GM12878 (cell line): ENCODE data around the gene ORAI1. TPM values are rescaled to one million over a fixed set of nuclear protein-coding genes. Genes with fewer than 3 reads are reported as not detected.

Experiments used
- ATAC-seq: fragments of 200-7000 bp; cut with Tn5 transposase; 3 replicates; pipeline ENCODE4 v1.9.1; 2020; ENCODE audit warnings: mild to moderate bottlenecking, moderate library complexity
- BruUV-seq: library from RNA; stranded (reverse); fragments of 400-500 nt; replicated peaks from 2 replicates; lab custom pipeline; 2021; lab: Mats Ljungman, UMichigan
- CTCF ChIA-PET: fragments of 300-600 bp; sonication (Branson Sonifier 250); formaldehyde crosslinking; extraction: SDS; loops from one replicate; lab custom pipeline; 2021; ENCODE audit warnings: inconsistent platforms; lab: Yijun Ruan, JAX
- POLR2A ChIA-PET: fragments of 350-600 bp; formaldehyde crosslinking; extraction: SDS; loops from one replicate; lab custom pipeline; 2021; ENCODE audit warnings: inconsistent platforms; lab: Charles Lee
- RAD21 ChIA-PET: fragments of 300-600 bp; sonication (Branson Sonifier 250); formaldehyde crosslinking; loops from one replicate; lab custom pipeline; 2023; ENCODE audit warnings: antibody characterized with exemption; ENCODE audit not compliant: unreplicated experiment; lab: Charles Lee
- SMC1A ChIA-PET: fragments of 300-600 bp; sonication (Branson Sonifier 250); formaldehyde crosslinking; loops from one replicate; lab custom pipeline; 2023; ENCODE audit not compliant: unreplicated experiment, uncharacterized antibody; lab: Charles Lee
- DNase-seq: peaks from one replicate; pipeline ENCODE4 v3.0.0-alpha.2; 2011; ENCODE audit warnings: low read depth, low spot score
- FAIRE-seq: peaks from 3 replicates; lab custom pipeline; 2011; peaks lifted over from hg19 to GRCh38; lab: Jason Lieb, UNC
- H2AFZ ChIP-seq: 2 replicates; pipeline ENCODE4 v1.6.0; 2011; ENCODE audit warnings: low read depth, low read length, control low read depth; ENCODE audit not compliant: control insufficient read depth
- H3K27ac ChIP-seq: 2 replicates; pipeline ENCODE4 v1.5.1; 2011; ENCODE audit warnings: control low read depth; ENCODE audit not compliant: control insufficient read depth, insufficient read depth
- H3K27me3 ChIP-seq, 2 experiments: replicated peaks in 1 of 2; 2 replicates each; pipeline versions ENCODE4 v1.6.0 to v1.6.1; 2011; ENCODE audit warnings: low read length in 1 of 2; ENCODE audit not compliant: control insufficient read depth in 2 of 2, insufficient read depth in 2 of 2
- H3K36me3 ChIP-seq, 2 experiments: 2 replicates each; pipeline ENCODE4 v1.5.1; 2011; ENCODE audit warnings: low read length in 1 of 2; ENCODE audit not compliant: control insufficient read depth in 2 of 2, insufficient read depth in 2 of 2
- H3K4me1 ChIP-seq: 2 replicates; pipeline ENCODE4 v1.6.1; 2011; ENCODE audit warnings: mild to moderate bottlenecking, low read length, moderate library complexity, mixed read lengths; ENCODE audit not compliant: control insufficient read depth, insufficient read depth
- H3K4me2 ChIP-seq: 2 replicates; pipeline ENCODE4 v1.6.0; 2011; ENCODE audit warnings: control low read depth; ENCODE audit not compliant: control insufficient read depth, insufficient read depth
- H3K4me3 ChIP-seq: fragments of 200-600 bp; sonication (generic); 2 replicates; pipeline ENCODE4 v1.5.1; 2016
- H3K79me2 ChIP-seq: 2 replicates; pipeline ENCODE4 v1.6.0; 2011; ENCODE audit warnings: low read length; ENCODE audit not compliant: control insufficient read depth, insufficient read depth
- H3K9ac ChIP-seq: 2 replicates; pipeline ENCODE4 v1.8.0; 2011; ENCODE audit warnings: low read length, control low read depth, mixed read lengths; ENCODE audit not compliant: control insufficient read depth, insufficient read depth
- H3K9me3 ChIP-seq: replicated peaks from 3 replicates; pipeline ENCODE4 v1.5.1; 2011; ENCODE audit warnings: mild to moderate bottlenecking, low read length; ENCODE audit not compliant: control insufficient read depth, insufficient read depth
- H4K20me1 ChIP-seq: 2 replicates; pipeline ENCODE4 v1.6.0; 2011; ENCODE audit not compliant: control insufficient read depth, insufficient read depth
- JUND ChIP-seq: IDR thresholded peaks from 2 replicates; pipeline ENCODE4 v1.6.1; 2012; ENCODE audit warnings: low read depth, mild to moderate bottlenecking, low read length, improper control_type of control experiment, moderate library complexity
- KLF5 ChIP-seq: fragments of 450-650 bp; IDR thresholded peaks from 2 replicates; pipeline ENCODE4 v1.6.1; 2014; ENCODE audit warnings: mild to moderate bottlenecking; ENCODE audit not compliant: partially characterized antibody
- LARP7 ChIP-seq: fragments of 450-650 bp; IDR thresholded peaks from 2 replicates; pipeline ENCODE4 v1.6.1; 2017; ENCODE audit warnings: mild to moderate bottlenecking
- MEF2B ChIP-seq: fragments of 450-650 bp; IDR thresholded peaks from 2 replicates; pipeline ENCODE4 v1.6.1; 2018; ENCODE audit warnings: mild to moderate bottlenecking, moderate library complexity; ENCODE audit not compliant: partially characterized antibody, poor library complexity, severe bottlenecking
- PKNOX1 ChIP-seq: fragments of 450-650 bp; IDR thresholded peaks from 2 replicates; pipeline ENCODE4 v1.6.1; 2016; ENCODE audit warnings: mild to moderate bottlenecking
- RAD51 ChIP-seq: fragments of 450-650 bp; IDR thresholded peaks from 2 replicates; pipeline ENCODE4 v1.6.1; 2016; ENCODE audit warnings: moderate library complexity, mild to moderate bottlenecking, inconsistent platforms
- SMAD1 ChIP-seq: fragments of 450-650 bp; IDR thresholded peaks from 2 replicates; pipeline ENCODE4 v1.6.1; 2018; ENCODE audit warnings: mild to moderate bottlenecking, low read depth; ENCODE audit not compliant: partially characterized antibody
- SP1 ChIP-seq: IDR thresholded peaks from one replicate; pipeline ENCODE4 v1.6.1; 2011; ENCODE audit warnings: low read depth, low read length
- STAT1 ChIP-seq: fragments of 450-650 bp; conservative IDR thresholded peaks from 2 replicates; pipeline ENCODE4 v1.6.1; 2014; ENCODE audit warnings: antibody characterized with exemption, mild to moderate bottlenecking
- SUPT20H ChIP-seq: IDR thresholded peaks from 2 replicates; pipeline ENCODE4 v1.6.1; 2011; ENCODE audit warnings: low read depth, mild to moderate bottlenecking, low read length, moderate library complexity, borderline replicate concordance; ENCODE audit not compliant: control insufficient read depth
- whole genome bisulfite sequencing: methylation state at CpG from one replicate; pipeline ENCODE4 v1.1.6; 2016; ENCODE audit warnings: low lambda C conversion rate; ENCODE audit not compliant: insufficient replicate concordance, insufficient coverage; ENCODE audit errors: missing lambda C conversion rate; 5-methylcytosine and 5-hydroxymethylcytosine counted together
- in situ Hi-C: fragments of 300-500 bp; cut with MboI; formaldehyde crosslinking; loops from 9 replicates; pipeline ENCODE4 v1.14.3; 2018; ENCODE audit warnings: mixed read lengths
- intact Hi-C: fragments of 100-400 bp; cut with micrococcal nuclease; formaldehyde crosslinking; loops from one replicate; pipeline ENCODE4 v1.14.2; 2022; ENCODE audit not compliant: unreplicated experiment
- polyA plus RNA-seq, 11 experiments: library from polyadenylated mRNA; depleted of rRNA in 4 of 11; unstranded in 6 of 11; stranded (reverse) in 5 of 11; fragments of >200 nt; fragmentation: Nextera tagmentation in 4 of 11; fragmentation: Illumina TruSeq in 1 of 11; extraction: Ambion mirVana in 4 of 11; extraction: Trizol in 1 of 11; gene quantifications; 1 replicate in 1 of 11; 2 replicates in 10 of 11; pipeline versions ENCODE4 v1.2.1 to v1.2.3, GENCODE V29; 2011 to 2016; ENCODE audit warnings: inconsistent platforms in 2 of 11, missing spikeins in 2 of 11, low read depth in 1 of 11
- total RNA-seq, 4 experiments: library from RNA; depleted of rRNA in 3 of 4; stranded (reverse); fragments of >200 nt in 3 of 4; fragmentation: Illumina TruSeq in 1 of 4; extraction: Trizol in 1 of 4; gene quantifications; 2 replicates each; pipeline versions ENCODE4 v1.2.1 to v1.2.3, GENCODE V29; 2013 to 2021

ORAI1 gene
- total and polyA plus RNA-seq, 10 of the 15 experiments (the other 5 are each of a cell fraction or from before 2014, with no cell fraction given): 5.5 to 33.1 (median 11.8) TPM

GRCh38 chr12:121618659-121619233 is 7.6 kb upstream of the ORAI1 start:
- H3K79me2 ChIP-seq: no peaks in the 10 kb centered on the region
- H3K4me3 ChIP-seq: no peak overlapping the region
- no peak overlapping the region for H3K27ac ChIP-seq
- no TSS peak for BruUV-seq
- CTCF ChIA-PET: interaction anchor here (0.7 to 2.4 kb wide), 6 partner anchors 17 to 124 kb away, joined by 3 to 11 read pairs (median 4); no protein-coding TSS in a partner anchor
- SMC1A ChIA-PET: interaction anchor here (1.6 to 2.4 kb wide), 3 partner anchors 8 to 65 kb away, joined by 3 to 9 read pairs (median 5); no protein-coding TSS in a partner anchor
- DNase-seq (no peak), ATAC-seq (peak; percentile 23; the same call in 2 of the 3 replicates), FAIRE-seq (no peak)
- no peaks in the 10 kb centered on the region for H3K27me3 ChIP-seq
- RAD21 ChIA-PET: interaction anchor here (2.1 kb wide), 1 partner anchor 67 kb away, joined by 7 read pairs; no protein-coding TSS in a partner anchor
- H3K9me3 ChIP-seq: no peaks in the 10 kb centered on the region
- TF ChIP-seq MEF2B (no peak), PKNOX1 (peak; percentile 62)
- H4K20me1 ChIP-seq: no peaks in the 10 kb centered on the region
- no peaks in the 10 kb centered on the region for H3K36me3 ChIP-seq
- 35% methylated on average over 5 of the region's 5 CpGs for WGBS
- H3K4me2 ChIP-seq: no peak overlapping the region
- in situ Hi-C loops: no loop called here
- no peak overlapping the region for H3K9ac ChIP-seq
- no peak overlapping the region for H2AFZ ChIP-seq
- intact Hi-C loops: no loop called here
- POLR2A ChIA-PET: interaction anchor here (0.6 kb wide), 1 partner anchor 27 kb away, joined by 3 read pairs; no protein-coding TSS in a partner anchor
- peaks cover 5% of the 10 kb centered on the region; the same call in 1 of the 2 replicates for H3K4me1 ChIP-seq

GRCh38 chr12:121620333-121620891 is 5.9 kb upstream of the ORAI1 start:
- FAIRE-seq (no peak), ATAC-seq (no peak), DNase-seq (no peak)
- Histone ChIP-seq H3K79me2 (no peaks in the 10 kb centered on the region), H4K20me1 (no peaks in the 10 kb centered on the region), H3K4me3 (no peak overlapping the region), H3K4me2 (no peak overlapping the region), H3K9me3 (no peaks in the 10 kb centered on the region), H3K4me1 (peaks cover 3% of the 10 kb centered on the region), H3K27me3 (no peaks in the 10 kb centered on the region), H3K9ac (no peak overlapping the region), H3K36me3 (no peaks in the 10 kb centered on the region), H3K27ac (no peak overlapping the region), H2AFZ (no peak overlapping the region)
- no TSS peak for BruUV-seq
- CTCF ChIA-PET: interaction anchor here (1.0 to 3.5 kb wide), 7 partner anchors 48 to 131 kb away, joined by 3 to 11 read pairs (median 3); no protein-coding TSS in a partner anchor
- POLR2A ChIA-PET: interaction anchor here (1.1 to 1.7 kb wide), 3 partner anchors 9 to 52 kb away, joined by 3 to 6 read pairs (median 4); no protein-coding TSS in a partner anchor
- TF ChIP-seq JUND (no peak), STAT1 (no peak), SUPT20H (no peak), SMAD1 (no peak), SP1 (no peak), RAD51 (no peak), LARP7 (no peak), KLF5 (no peak)
- SMC1A ChIA-PET: interaction anchor here (0.6 to 2.4 kb wide), 7 partner anchors 10 to 559 kb away, joined by 3 to 9 read pairs (median 3); no protein-coding TSS in a partner anchor
- 83% methylated on average over 8 of the region's 8 CpGs for WGBS
- intact Hi-C loops: no loop called here
- RAD21 ChIA-PET: interaction anchor here (0.9 to 2.1 kb wide), 2 partner anchors 41 to 68 kb away, joined by 3 to 7 read pairs; no protein-coding TSS in a partner anchor
- in situ Hi-C loops: no loop called here
